DND-41 (cell line): ENCODE data around the gene ITSN2.

ENCODE experiments used
- ATAC-seq: fragments of 200-7000 bp; cut with Tn5 transposase; 3 replicates; pipeline ENCODE4 v1.9.1; 2021; ENCODE audit warnings: low read depth; ENCODE audit not compliant: insufficient read depth
- DNase-seq: peaks from one replicate; pipeline ENCODE4 v3.0.0-alpha.2; 2020
- H2AFZ ChIP-seq: 2 replicates; pipeline ENCODE4 v1.6.0; 2012; ENCODE audit warnings: low read depth, low read length
- H3K27ac ChIP-seq: 2 replicates; pipeline ENCODE4 v1.5.1; 2012; ENCODE audit warnings: low read length, inconsistent platforms
- H3K27me3 ChIP-seq: fragments of 200-600 bp; sonication (generic); 2 replicates; pipeline ENCODE4 v1.6.0; 2012; ENCODE audit warnings: low read length, mild to moderate bottlenecking, inconsistent platforms; ENCODE audit not compliant: insufficient read depth, poor library complexity
- H3K36me3 ChIP-seq: 2 replicates; pipeline ENCODE4 v1.5.1; 2012; ENCODE audit warnings: low read length, inconsistent platforms; ENCODE audit not compliant: insufficient read depth
- H3K4me1 ChIP-seq: 2 replicates; pipeline ENCODE4 v1.5.1; 2012; ENCODE audit warnings: mild to moderate bottlenecking, low read length; ENCODE audit not compliant: insufficient read depth
- H3K4me2 ChIP-seq: 2 replicates; pipeline ENCODE4 v1.6.0; 2012; ENCODE audit warnings: mild to moderate bottlenecking, moderate library complexity, low read length, inconsistent platforms; ENCODE audit not compliant: insufficient read depth
- H3K4me3 ChIP-seq, 2 experiments: fragments of 200-600 bp in 1 of 2; shearing (Covaris generic) in 1 of 2; 2 replicates each; pipeline ENCODE4 v1.5.1; 2012 to 2016; ENCODE audit warnings: inconsistent platforms in 2 of 2, low read length in 2 of 2, mild to moderate bottlenecking in 2 of 2, low read depth in 1 of 2, moderate library complexity in 1 of 2
- H3K79me2 ChIP-seq: 2 replicates; pipeline ENCODE4 v1.6.0; 2012; ENCODE audit warnings: low read length, inconsistent platforms; ENCODE audit not compliant: insufficient read depth
- H3K9ac ChIP-seq: 2 replicates; pipeline ENCODE4 v1.6.0; 2012; ENCODE audit warnings: low read depth, mild to moderate bottlenecking, inconsistent platforms, low read length, moderate library complexity
- H3K9me3 ChIP-seq: 2 replicates; pipeline ENCODE4 v1.5.1; 2012; ENCODE audit warnings: low read length, moderate library complexity, mild to moderate bottlenecking, inconsistent platforms; ENCODE audit not compliant: insufficient read depth, severe bottlenecking
- H4K20me1 ChIP-seq: 2 replicates; pipeline ENCODE4 v1.6.0; 2012; ENCODE audit warnings: low read length; ENCODE audit not compliant: insufficient read depth
- CTCF ChIP-seq: IDR thresholded peaks from 2 replicates; pipeline ENCODE4 v1.5.1; 2012; ENCODE audit warnings: borderline replicate concordance, low read length, moderate library complexity, mild to moderate bottlenecking; ENCODE audit not compliant: poor library complexity, severe bottlenecking; ENCODE audit errors: extremely low read depth
- EZH2 ChIP-seq: IDR thresholded peaks from 3 replicates; pipeline ENCODE4 v1.6.1; 2012; ENCODE audit warnings: borderline replicate concordance, low read depth, mild to moderate bottlenecking, moderate library complexity, low read length, inconsistent platforms; ENCODE audit not compliant: severe bottlenecking

The ITSN2 gene

GRCh38 chr2:24337890-24338289 lies 22.4 kb downstream of the ITSN2 start:
- no peak for TF ChIP-seq EZH2
- Histone ChIP-seq H3K4me1 (no peaks in the 10 kb centered on the region), H2AFZ (no peak overlapping the region), H4K20me1 (peaks cover 4% of the 10 kb centered on the region), H3K27ac (no peak overlapping the region), H3K79me2 (peaks cover 51% of the 10 kb centered on the region), H3K36me3 (no peaks in the 10 kb centered on the region), H3K27me3 (no peaks in the 10 kb centered on the region), H3K9ac (no peak overlapping the region), H3K9me3 (no peaks in the 10 kb centered on the region), H3K4me2 (no peak overlapping the region), H3K4me3 (no peak overlapping the region)
- ATAC-seq (no peak), DNase-seq (no peak)

GRCh38 chr2:24336811-24337210 lies 23.5 kb downstream of the ITSN2 start:
- H3K27ac ChIP-seq = no peak overlapping the region
- H4K20me1 ChIP-seq = peaks cover 6% of the 10 kb centered on the region
- TF ChIP-seq CTCF (no peak), EZH2 (no peak)
- no peak overlapping the region for H3K4me2 ChIP-seq
- H3K4me3 ChIP-seq = no peak overlapping the region
- H2AFZ ChIP-seq = no peak overlapping the region
- no peaks in the 10 kb centered on the region for H3K4me1 ChIP-seq
- H3K9me3 ChIP-seq = no peaks in the 10 kb centered on the region
- ATAC-seq (no peak), DNase-seq (no peak)
- no peaks in the 10 kb centered on the region for H3K27me3 ChIP-seq
- H3K36me3 ChIP-seq = no peaks in the 10 kb centered on the region
- peaks cover 49% of the 10 kb centered on the region for H3K79me2 ChIP-seq
- H3K9ac ChIP-seq = no peak overlapping the region

- Histone ChIP-seq H4K20me1 (peaks cover 8% of the 10 kb centered on the region; the same call in 1 of the 2 replicates), H3K36me3 (no peaks in the 10 kb centered on the region), H3K27ac (no peak overlapping the region), H3K4me2 (no peak overlapping the region), H3K4me1 (no peaks in the 10 kb centered on the region), H3K4me3 (no peak overlapping the region), H3K9ac (no peak overlapping the region), H3K9me3 (no peaks in the 10 kb centered on the region), H2AFZ (no peak overlapping the region), H3K27me3 (no peaks in the 10 kb centered on the region), H3K79me2 (peaks cover 35% of the 10 kb centered on the region)
- ATAC-seq = no peak
- no peak for DNase-seq
- no peak for TF ChIP-seq CTCF
- no peak for TF ChIP-seq EZH2
Observed at GRCh38 chr2:24334245-24334633, 26.1 kb downstream of the ITSN2 start.

- Histone ChIP-seq H3K4me3 (no peak overlapping the region), H3K27ac (no peak overlapping the region), H3K79me2 (peaks cover 26% of the 10 kb centered on the region), H4K20me1 (peaks cover 10% of the 10 kb centered on the region; the same call in 1 of the 2 replicates), H3K9me3 (no peaks in the 10 kb centered on the region), H2AFZ (no peak overlapping the region), H3K9ac (no peak overlapping the region), H3K27me3 (no peaks in the 10 kb centered on the region), H3K4me1 (no peaks in the 10 kb centered on the region), H3K4me2 (no peak overlapping the region), H3K36me3 (no peaks in the 10 kb centered on the region)
- ATAC-seq (no peak), DNase-seq (no peak)
- TF ChIP-seq CTCF (no peak), EZH2 (no peak)
Observed at GRCh38 chr2:24332791-24333540, 27.4 kb downstream of the ITSN2 start.
